Posterior vena cava (tissue), 2 donors: Measurements from ENCODE around the gene P2RX4. TPM values are rescaled to one million over a fixed set of nuclear protein-coding genes. Genes with fewer than 3 reads are reported as not detected.
A peak's percentile ranks its signal among the peaks of the same experiment; 100 is the strongest.
"Not testable (repeated sequence)": the region's sequence is repeated elsewhere in the genome, so short reads cannot be mapped to it uniquely, and the experiment has no call there.

ENCODE experiments used
- DNase-seq: peaks from one replicate; pipeline ENCODE4 v3.0.0-alpha.2; 2020; ENCODE audit warnings: low spot score
- intact Hi-C, 2 donors: fragments of 100-400 bp; cut with DNase I; formaldehyde crosslinking; loops; one replicate each; pipeline versions ENCODE4 v1.14.1 to v1.14.2; 2022 to 2023
- total RNA-seq, 2 donors: library from RNA; stranded (reverse); fragmentation: NEBNext Ultra II Directional; extraction: Animal tissue kit (Norgen Biotek cat#: 25700); gene quantifications; one replicate each; pipeline ENCODE4 v1.2.1, GENCODE V29; 2021
- donor health status: DM: yes; HTN: yes; CAD: no.
- donor health status: DM: yes; HTN: yes; CAD: no.

Gene P2RX4
- total RNA-seq, 2 donors from 2014 or later = 18.3 to 20.3 TPM

GRCh38 chr12:121257704-121258449 lies 47.9 kb downstream of the P2RX4 start:
- intact Hi-C loops = not testable (repeated sequence)

DNA sequence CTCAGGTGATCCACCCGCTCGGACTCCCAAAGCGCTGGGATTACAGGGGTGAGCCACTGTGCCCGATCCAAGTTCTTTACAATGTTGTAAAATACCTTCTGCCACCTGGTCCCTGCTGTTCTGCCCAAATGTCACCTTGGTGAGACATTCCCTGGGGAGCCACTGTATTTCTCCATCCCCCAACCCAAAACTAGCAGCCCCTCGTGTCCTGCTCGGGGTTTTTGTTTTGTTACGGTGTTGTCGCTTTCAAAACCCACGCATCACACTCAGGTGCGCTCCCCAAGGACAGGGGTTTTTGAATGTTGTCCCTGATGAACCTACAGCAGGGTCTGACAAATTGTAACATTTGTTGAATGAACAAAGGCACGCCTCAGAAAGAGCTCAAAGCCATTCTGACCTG lies 49.1 kb downstream of the P2RX4 start:
- no peak for DNase-seq
- intact Hi-C loops = no loop called here

More at GRCh38 chr12:121257704-121258449, 47.9 kb downstream of the P2RX4 start:
- DNase-seq = not testable (repeated sequence)

GRCh38 chr12:121260091-121260490 lies 50.2 kb downstream of the P2RX4 start:
- DNase-seq = no peak
- intact Hi-C loops = no loop called here

DNA sequence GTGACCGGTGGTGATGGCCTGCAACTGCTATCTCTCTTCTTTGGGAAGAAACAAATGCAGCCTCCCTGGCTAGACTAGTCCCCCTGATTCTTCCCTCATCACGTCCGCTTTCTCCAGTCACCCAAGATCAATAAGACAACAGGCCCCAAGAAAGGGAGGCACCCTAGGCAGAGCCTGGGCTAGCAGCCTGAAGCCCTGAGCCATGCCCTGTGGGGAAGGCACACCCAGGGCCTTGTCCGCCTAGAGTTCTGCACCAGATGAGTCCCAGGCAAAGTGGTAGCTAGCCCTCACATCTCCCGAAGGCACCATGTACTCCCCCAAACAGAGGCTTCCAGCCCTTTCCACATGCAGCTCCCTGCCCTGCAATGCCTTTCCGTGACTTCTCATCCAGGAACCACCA lies 51.5 kb downstream of the P2RX4 start:
- intact Hi-C loops = no loop called here
- no peak for DNase-seq

DNA sequence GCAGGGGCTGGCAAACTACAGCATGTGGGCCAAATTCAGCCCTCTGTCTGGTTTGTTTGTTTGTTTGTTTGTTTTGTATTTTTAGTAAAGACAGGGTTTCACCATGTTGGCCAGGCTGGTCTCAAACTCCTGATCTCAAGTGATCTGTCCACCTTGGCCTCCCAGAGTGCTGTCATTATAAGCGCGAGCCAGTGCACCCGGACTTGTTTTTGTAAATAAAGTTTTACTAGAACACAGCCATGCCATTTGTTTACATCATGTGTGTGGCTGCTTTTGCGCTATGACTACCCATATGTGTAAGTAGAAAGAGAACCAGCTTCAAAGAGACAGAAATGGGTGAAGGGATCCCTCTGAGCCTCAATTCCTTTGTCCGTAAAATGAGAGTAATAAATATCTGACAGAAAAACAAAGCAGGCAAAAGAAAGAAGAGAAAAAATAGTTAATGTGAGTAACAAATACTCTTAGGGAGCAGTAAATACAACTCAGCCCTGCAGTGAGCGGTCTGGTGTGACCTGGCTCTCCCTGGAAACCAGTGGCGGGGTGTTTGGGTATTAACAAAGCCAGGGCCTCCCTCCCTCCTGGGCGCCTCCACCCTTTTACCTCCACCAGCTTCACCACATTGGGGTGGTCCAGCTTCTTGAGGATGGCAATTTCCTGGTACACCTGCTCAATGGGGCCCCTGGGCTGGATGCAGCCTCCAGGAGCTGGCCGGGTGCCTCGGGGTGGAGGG lies 53.4 kb downstream of the P2RX4 start:
- DNase-seq = no peak
- intact Hi-C loops = no loop called here

DNA sequence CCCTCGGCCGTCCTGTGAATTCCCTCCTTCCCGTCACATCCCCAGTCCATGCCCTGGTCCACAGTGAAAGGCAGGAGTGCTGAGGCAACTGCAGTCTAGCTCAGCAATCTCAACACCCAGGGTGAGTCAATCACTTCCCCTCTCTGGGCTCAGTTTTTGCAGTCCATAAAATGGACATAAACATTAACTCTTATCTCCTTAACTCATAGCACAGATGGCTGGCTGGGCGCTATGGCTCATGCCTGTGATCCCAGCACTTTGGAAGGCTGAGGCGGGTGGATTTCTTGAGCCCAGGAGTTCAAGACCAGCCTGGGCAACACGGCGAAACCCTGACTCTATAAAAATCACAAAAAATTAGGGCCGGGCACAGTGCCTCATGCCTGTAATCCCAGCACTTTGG lies 54.2 kb downstream of the P2RX4 start:
- DNase-seq = no peak
- intact Hi-C loops = no loop called here

GRCh38 chr12:121264951-121265515 lies 55.1 kb downstream of the P2RX4 start:
- no peak for DNase-seq
- intact Hi-C loops = no loop called here

DNA sequence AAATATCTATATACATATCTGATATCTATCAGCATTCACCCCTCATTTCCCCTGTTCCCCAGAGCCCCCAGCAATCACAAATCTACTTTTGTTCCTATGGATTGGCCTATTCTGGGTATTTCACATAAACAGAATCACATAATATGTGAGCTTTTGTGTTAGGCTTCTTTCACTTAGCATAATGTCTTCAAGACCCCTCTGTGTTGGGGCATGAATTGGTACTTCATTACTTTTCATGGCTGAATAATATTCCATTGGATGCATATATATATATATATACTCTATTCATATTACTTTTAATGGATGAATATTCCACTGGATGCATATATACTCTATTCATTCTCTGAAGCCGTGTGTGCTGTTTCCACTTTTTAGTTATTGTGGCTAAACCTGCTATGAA lies 57.9 kb downstream of the P2RX4 start:
- intact Hi-C loops = no loop called here
- DNase-seq = no peak

DNA sequence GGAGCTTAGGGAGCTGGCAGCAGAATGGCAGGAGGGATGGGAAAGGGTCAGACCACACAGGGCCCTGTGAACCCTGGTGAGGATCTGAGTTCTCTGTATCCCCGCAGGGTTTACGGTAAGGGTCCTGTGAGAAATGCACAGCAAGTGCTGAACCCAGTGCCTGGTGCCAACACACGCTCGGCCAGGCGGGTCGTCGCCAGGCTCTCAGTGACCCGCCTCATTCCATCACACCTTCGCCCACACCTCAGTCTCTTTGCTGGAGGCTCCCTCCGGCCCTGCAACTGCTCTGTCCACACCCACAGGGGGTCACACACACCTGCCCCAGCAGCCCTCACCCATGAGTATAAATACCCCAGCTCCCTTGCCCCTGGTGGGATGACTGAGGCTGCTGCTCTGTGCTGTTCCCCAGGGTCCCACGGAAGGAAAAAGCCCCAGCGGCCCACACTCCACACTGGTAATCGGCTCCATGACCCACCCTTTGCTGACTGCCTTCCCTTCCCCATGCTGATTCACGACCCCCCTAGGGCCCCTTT lies 63.5 kb downstream of the P2RX4 start:
- intact Hi-C loops = no loop called here

GRCh38 chr12:121274036-121274763 lies 64.3 kb downstream of the P2RX4 start:
- intact Hi-C loops = no loop called here
- no peak for DNase-seq

More for the DNA sequence above, 63.5 kb downstream of the P2RX4 start:
- no peak for DNase-seq

DNA sequence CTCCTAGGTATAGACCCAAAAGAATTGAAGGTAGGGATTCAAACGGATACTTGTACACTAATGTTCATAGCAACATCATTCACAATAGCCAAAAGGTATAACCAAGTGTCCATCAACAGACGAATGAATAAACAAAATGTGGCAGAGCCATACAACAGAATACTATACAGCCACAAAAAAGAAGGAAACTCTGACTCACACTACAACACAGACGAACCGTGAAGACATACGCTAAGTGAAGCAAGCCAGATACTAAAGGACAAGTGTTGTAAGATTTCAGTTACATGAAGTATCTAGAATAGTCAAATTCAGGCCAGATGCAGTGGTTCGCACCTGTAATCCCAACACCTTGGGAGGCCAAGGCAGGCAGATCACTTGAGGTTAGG lies 67.4 kb downstream of the P2RX4 start:
- no peak for DNase-seq
- intact Hi-C loops = no loop called here

- intact Hi-C loops = no loop called here
- no peak for DNase-seq
Measured at GRCh38 chr12:121278169-121279070, 68.5 kb downstream of the P2RX4 start.

DNA sequence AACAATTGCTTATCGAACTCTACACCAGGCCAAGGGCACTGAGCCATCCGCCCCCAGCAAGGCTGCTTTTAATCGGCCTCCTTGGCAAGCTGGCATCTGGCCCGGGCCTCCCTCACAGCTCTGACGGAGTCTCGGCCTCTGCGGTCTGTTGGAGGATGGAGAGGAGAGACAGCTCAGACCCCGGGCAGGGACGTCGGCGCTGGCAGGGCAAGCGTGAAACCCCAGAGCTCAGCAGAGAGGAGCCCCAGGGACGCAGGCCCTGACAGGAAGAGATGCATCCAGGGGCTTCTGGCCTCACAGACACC lies 69.1 kb downstream of the P2RX4 start:
- peak; percentile 90 for DNase-seq
- intact Hi-C loops = no loop called here

GRCh38 chr12:121279507-121279915 lies 69.6 kb downstream of the P2RX4 start:
- no peak for DNase-seq
- intact Hi-C loops = no loop called here

DNA sequence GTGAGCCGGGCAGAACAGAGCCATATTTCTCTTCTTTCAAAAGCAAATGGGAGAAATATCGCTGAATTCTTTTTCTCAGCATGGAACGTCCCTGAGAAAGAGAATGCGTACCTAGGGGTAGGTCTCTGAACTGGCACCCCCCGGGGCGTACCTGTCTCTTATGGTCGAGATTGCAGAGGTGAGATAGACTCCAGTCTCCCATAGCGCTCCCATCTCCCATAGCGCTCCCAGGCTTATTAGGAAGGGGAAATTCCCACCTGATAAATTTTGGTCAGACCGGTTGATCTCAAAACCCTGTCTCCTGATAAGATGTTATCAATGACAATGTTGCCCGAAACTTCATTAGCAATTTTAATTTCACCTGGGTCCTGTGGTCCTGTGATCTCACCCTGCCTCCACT lies 70.6 kb downstream of the P2RX4 start:
- intact Hi-C loops, DNase-seq: not testable (repeated sequence)

DNA sequence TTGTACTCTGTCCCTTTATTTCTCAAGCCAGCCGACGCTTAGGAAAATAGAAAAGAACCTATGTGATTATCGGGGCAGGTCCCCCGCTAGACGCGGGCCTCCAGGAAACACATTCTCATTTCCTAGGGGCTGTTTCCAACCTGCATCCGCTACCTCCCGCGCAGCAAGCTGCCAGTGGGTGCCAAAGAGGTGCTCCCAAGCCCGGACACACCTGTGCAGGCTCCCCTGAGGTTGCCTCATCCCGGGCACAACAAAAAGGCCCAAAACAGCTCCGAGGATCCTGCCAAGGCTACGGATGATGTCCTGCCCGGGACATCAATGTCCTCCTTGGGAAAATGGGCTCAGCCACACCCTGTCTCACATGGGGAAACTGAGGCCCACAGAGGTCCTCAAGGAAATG lies 71.2 kb downstream of the P2RX4 start:
- DNase-seq, intact Hi-C loops: not testable (repeated sequence)

- no peak for DNase-seq
Measured at GRCh38 chr12:121282072-121282742, 72.3 kb downstream of the P2RX4 start.

GRCh38 chr12:121282910-121283309 lies 73.0 kb downstream of the P2RX4 start:
- DNase-seq, intact Hi-C loops: not testable (repeated sequence)

More at GRCh38 chr12:121282072-121282742, 72.3 kb downstream of the P2RX4 start:
- intact Hi-C loops = no loop called here
